IPS-15b (cell line): ENCODE data around the gene PLAAT2.
"Not testable (repeated sequence)": the region's sequence is repeated elsewhere in the genome, so short reads cannot be mapped to it uniquely, and the experiment has no call there.

ENCODE experiments used
- H3K27me3 ChIP-seq: one replicate; pipeline ENCODE4 v1.6.1; 2013; ENCODE audit warnings: low read length; ENCODE audit not compliant: control insufficient read depth, insufficient read depth
- H3K36me3 ChIP-seq: one replicate; pipeline ENCODE4 v1.6.1; 2013; ENCODE audit warnings: low read length; ENCODE audit not compliant: control insufficient read depth, insufficient read depth
- H3K4me1 ChIP-seq: one replicate; pipeline ENCODE4 v1.6.1; 2013; ENCODE audit warnings: mild to moderate bottlenecking, low read length; ENCODE audit not compliant: control insufficient read depth, insufficient read depth
- H3K4me3 ChIP-seq: one replicate; pipeline ENCODE4 v1.5.1; 2013; ENCODE audit warnings: low read depth, low read length
- H3K9ac ChIP-seq: one replicate; pipeline ENCODE4 v1.6.1; 2013; ENCODE audit warnings: low read depth, mild to moderate bottlenecking, low read length
- H3K9me3 ChIP-seq: one replicate; pipeline ENCODE4 v1.6.1; 2013; ENCODE audit warnings: mild to moderate bottlenecking, low read length; ENCODE audit not compliant: control insufficient read depth, insufficient read depth

PLAAT2 gene

GRCh38 chr11:63536669-63537292, 26.4 kb downstream of the PLAAT2 start, which contains the start of gene PLAAT4:
PLAAT4 (plus strand) TSS chr11:63536808; CDS start chr11:63536869, 61 bp downstream.
- no peak within 1 kb of the TSS for H3K4me3 ChIP-seq
- no peaks in the 10 kb centered on the region for H3K9me3 ChIP-seq
- H3K36me3 ChIP-seq, result no peaks in the 10 kb centered on the region
- H3K9ac ChIP-seq, result no peak within 1 kb of the TSS
- H3K4me1 ChIP-seq, result peaks cover 17% of the 10 kb centered on the region
- no peaks in the 10 kb centered on the region for H3K27me3 ChIP-seq

- no peak overlapping the region for H3K4me3 ChIP-seq
- no peak overlapping the region for H3K9ac ChIP-seq
- peaks cover 22% of the 10 kb centered on the region for H3K4me1 ChIP-seq
- no peaks in the 10 kb centered on the region for H3K9me3 ChIP-seq
- H3K36me3 ChIP-seq, result no peaks in the 10 kb centered on the region
- H3K27me3 ChIP-seq, result no peaks in the 10 kb centered on the region
Observed at GRCh38 chr11:63535734-63536133, 27.4 kb downstream of the PLAAT2 start.

GRCh38 chr11:63534895-63535461, 28.2 kb downstream of the PLAAT2 start:
- H3K9ac ChIP-seq, result no peak overlapping the region
- H3K9me3 ChIP-seq, result no peaks in the 10 kb centered on the region
- H3K4me3 ChIP-seq, result no peak overlapping the region
- H3K36me3 ChIP-seq, result no peaks in the 10 kb centered on the region
- peaks cover 24% of the 10 kb centered on the region for H3K4me1 ChIP-seq
- H3K27me3 ChIP-seq, result no peaks in the 10 kb centered on the region

- Histone ChIP-seq H3K4me1 (peaks cover 30% of the 10 kb centered on the region), H3K36me3 (no peaks in the 10 kb centered on the region), H3K4me3 (no peak overlapping the region), H3K27me3 (no peaks in the 10 kb centered on the region), H3K9ac (no peak overlapping the region), H3K9me3 (no peaks in the 10 kb centered on the region)
Observed at GRCh38 chr11:63534076-63534475, 29.1 kb downstream of the PLAAT2 start.

DNA sequence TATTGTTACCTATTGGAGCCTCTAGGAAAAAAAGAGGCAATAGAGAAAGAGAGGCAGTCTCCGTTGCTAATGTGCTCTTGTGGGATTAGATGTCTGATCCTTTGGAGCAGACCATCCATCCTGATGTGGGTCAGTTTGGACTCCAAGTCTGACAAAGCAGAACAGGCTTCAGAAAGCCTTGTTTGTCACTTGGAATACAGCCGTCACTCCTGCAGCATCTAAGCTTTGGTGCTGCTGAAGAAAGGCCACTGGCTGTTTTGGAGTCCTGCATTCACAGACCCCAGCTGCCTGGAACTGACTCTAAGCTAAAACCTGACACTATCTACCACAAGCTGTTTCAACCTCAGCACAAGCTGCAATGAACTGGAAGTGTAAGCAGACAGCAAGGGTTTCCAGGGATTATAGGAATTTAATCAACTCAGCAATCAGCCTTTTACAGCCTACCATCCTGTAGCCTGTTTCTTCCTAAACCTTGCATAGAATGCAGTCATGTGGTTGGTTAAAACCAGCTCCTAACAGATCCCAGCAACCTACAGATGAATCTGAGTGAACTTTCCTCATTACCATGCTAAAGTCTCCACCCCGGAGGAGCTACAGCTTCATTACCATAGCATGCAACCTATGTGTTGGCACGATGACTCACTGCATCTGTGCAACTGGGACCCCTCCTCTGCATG, 30.2 kb downstream of the PLAAT2 start:
- Histone ChIP-seq H3K9ac (peak overlapping the region; percentile 5), H3K9me3 (no peaks in the 10 kb centered on the region), H3K4me3 (no peak overlapping the region), H3K36me3 (no peaks in the 10 kb centered on the region), H3K4me1 (peaks cover 34% of the 10 kb centered on the region), H3K27me3 (no peaks in the 10 kb centered on the region)

GRCh38 chr11:63532117-63532516, 31.1 kb downstream of the PLAAT2 start:
- peaks cover 40% of the 10 kb centered on the region for H3K4me1 ChIP-seq
- H3K9me3 ChIP-seq, result no peaks in the 10 kb centered on the region
- no peaks in the 10 kb centered on the region for H3K36me3 ChIP-seq
- H3K9ac ChIP-seq, result peak overlapping the region; percentile 19
- H3K4me3 ChIP-seq, result peak overlapping the region; percentile 10
- no peaks in the 10 kb centered on the region for H3K27me3 ChIP-seq

DNA sequence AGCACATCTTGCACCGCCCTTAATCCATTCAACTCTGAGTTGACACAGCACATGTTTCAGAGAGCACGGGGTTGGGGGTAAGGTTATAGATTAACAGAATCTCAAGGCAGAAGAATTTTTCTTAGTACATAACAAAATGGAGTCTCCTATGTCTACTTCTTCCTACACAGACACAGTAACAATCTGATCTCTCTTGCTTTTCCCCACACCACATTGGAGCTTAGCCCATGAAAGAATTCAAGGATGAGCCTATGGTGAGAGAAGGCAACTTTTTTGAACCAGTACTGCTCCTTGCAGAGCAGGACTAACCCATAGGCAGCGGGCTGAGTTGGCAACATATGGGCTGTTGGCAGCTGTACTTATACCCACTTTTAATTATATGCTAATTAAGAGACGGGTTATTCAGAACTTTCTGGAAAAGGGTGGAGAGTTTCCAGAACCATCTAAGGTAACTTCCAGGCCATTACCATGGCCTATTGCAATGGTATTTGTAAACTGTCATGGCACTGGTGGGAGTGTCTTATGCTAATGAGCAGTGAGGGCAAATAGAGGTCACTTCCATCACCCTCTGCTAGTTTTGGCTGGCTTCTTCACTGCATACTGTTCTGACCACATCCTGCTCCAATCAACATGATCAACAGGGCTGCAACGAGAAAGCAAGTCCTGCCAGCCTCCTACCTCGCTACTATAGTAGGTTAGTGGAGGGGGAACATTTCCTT, 31.9 kb downstream of the PLAAT2 start:
- peaks cover 40% of the 10 kb centered on the region for H3K4me1 ChIP-seq
- not testable (repeated sequence) for H3K4me3 ChIP-seq, H3K27me3 ChIP-seq, H3K36me3 ChIP-seq, H3K9me3 ChIP-seq
- peak overlapping the region; percentile 70 for H3K9ac ChIP-seq

GRCh38 chr11:63530021-63530420, 33.2 kb downstream of the PLAAT2 start:
- Histone ChIP-seq H3K4me1 (peaks cover 40% of the 10 kb centered on the region), H3K27me3 (no peaks in the 10 kb centered on the region), H3K36me3 (no peaks in the 10 kb centered on the region), H3K9me3 (no peaks in the 10 kb centered on the region), H3K9ac (peak overlapping the region; percentile 86), H3K4me3 (peak overlapping the region; percentile 36)

DNA sequence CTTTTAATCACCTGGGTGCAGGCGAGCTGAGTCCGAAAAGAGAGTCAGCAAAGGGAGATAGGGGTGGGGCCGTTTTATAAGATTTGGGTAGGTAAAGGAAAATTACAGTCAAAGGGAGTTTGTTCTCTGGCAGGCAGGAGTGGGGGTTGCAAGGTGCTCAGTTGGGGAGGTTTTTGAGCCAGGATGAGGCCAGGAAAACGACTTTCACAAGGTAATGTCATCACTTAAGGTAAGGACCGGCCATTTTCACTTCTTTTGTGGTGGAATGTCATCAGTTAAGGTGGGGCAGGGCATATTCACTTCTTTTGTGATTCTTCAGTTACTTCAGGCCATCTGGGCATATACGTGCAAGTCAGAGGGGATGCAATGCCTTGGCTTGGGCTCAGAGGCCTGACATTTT, 33.8 kb downstream of the PLAAT2 start:
- H3K36me3 ChIP-seq, H3K9me3 ChIP-seq, H3K27me3 ChIP-seq: not testable (repeated sequence)
- peak overlapping the region; percentile 86 for H3K9ac ChIP-seq
- H3K4me3 ChIP-seq, result peak overlapping the region; percentile 36
- peaks cover 40% of the 10 kb centered on the region for H3K4me1 ChIP-seq

DNA sequence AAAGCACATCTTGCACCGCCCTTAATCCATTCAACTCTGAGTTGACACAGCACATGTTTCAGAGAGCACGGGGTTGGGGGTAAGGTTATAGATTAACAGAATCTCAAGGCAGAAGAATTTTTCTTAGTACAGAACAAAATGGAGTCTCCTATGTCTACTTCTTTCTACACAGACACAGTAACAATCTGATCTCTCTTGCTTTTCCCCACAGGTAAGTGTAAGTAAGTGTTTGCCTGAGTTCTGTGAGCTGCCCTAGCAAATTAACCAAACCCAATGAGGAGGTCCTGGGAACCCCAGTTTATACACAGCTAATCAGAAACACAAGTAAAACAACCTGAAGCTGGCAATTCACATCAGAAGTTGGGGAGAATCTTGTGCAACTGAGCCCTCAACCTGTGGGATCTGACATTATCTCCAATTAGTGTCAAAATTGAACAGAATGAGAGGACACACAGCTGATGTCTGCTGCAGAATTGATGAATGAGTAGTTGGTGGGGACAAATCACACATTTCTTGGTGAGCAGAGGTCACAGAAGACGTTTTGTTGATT, 34.4 kb downstream of the PLAAT2 start:
- H3K9ac ChIP-seq, result peak overlapping the region; percentile 86
- not testable (repeated sequence) for H3K9me3 ChIP-seq, H3K36me3 ChIP-seq, H3K27me3 ChIP-seq
- H3K4me1 ChIP-seq, result peaks cover 40% of the 10 kb centered on the region
- H3K4me3 ChIP-seq, result peak overlapping the region; percentile 37

DNA sequence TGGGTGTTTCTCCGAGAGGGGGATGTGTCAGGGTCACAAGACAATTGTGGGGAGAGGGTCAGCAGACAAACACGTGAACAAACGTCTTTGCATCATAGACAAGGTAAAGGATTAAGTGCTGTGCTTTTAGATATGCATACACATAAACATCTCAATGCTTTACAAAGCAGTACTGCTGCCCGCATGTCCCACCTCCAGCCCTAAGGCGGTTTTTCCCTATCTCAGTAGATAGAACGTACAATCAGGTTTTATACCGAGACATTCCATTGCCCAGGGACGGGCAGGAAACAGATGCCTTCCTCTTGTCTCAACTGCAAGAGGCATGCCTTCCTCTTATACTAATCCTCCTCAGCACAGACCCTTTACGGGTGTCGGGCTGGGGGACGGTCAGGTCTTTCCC, 35.0 kb downstream of the PLAAT2 start:
- H3K27me3 ChIP-seq, H3K9me3 ChIP-seq, H3K36me3 ChIP-seq, H3K9ac ChIP-seq, H3K4me3 ChIP-seq: not testable (repeated sequence)
- peaks cover 34% of the 10 kb centered on the region for H3K4me1 ChIP-seq
